ENCODE results near the gene SGCD.

Gene SGCD

DNA sequence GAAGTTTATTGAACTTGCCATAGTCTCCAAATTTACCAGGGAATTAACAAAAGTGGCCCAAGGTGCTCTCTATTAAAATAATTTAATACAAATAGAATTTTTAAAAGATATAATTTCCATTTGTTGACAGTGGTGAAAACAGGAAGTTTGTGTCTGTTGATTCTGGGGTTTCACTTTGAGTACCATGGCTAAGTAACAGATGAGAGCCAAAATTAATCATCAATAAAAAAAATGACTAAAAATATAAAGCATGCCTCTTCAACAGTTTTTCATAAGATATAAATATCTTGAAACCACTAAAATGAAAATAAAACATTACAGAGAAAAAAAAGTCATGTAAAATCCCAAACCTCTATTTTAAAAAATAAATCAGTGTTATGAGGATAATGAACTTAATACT, 49.8 kb downstream of the SGCD start:
- TF ChIP-seq, protein P1, sequence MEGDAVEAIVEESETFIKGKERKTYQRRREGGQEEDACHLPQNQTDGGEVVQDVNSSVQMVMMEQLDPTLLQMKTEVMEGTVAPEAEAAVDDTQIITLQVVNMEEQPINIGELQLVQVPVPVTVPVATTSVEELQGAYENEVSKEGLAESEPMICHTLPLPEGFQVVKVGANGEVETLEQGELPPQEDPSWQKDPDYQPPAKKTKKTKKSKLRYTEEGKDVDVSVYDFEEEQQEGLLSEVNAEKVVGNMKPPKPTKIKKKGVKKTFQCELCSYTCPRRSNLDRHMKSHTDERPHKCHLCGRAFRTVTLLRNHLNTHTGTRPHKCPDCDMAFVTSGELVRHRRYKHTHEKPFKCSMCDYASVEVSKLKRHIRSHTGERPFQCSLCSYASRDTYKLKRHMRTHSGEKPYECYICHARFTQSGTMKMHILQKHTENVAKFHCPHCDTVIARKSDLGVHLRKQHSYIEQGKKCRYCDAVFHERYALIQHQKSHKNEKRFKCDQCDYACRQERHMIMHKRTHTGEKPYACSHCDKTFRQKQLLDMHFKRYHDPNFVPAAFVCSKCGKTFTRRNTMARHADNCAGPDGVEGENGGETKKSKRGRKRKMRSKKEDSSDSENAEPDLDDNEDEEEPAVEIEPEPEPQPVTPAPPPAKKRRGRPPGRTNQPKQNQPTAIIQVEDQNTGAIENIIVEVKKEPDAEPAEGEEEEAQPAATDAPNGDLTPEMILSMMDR (IDR thresholded peaks at IDR 0.05; ENCODE audit: insufficient read depth, low read length, poor library complexity, severe bottlenecking) = no peak

DNA sequence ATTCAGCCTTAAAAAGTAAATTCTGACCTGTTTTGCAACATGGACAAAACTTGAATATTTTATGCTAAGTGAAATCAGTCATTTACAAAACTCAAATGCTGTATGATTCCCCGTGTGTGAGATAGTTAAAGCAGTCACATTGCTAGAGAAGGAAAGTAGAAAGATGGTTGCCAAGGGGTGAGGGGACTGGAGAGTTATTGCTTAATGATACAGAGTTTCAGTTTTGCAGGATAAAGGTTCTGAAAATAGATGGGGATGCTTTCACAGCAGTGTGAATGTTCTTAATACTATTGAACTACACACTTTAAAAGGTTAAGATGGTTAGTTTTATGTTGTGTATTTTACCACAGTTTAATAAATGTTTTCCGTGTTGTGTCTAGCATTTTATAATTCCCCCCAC, 51.2 kb downstream of the SGCD start:
- no peak for DNase-seq (ENCODE audit: extremely low read depth, insufficient read length)
- Histone ChIP-seq H3K4me3 (replicated peaks; ENCODE audit: low read depth, low read length) (no peak overlapping the region), H3K36me3 (ENCODE audit: control insufficient read depth, insufficient read depth, low read length) (no peaks in the 10 kb centered on the region), H3K27me3 (replicated peaks; ENCODE audit: control insufficient read depth, insufficient read depth, low read length) (no peaks in the 10 kb centered on the region)
- TF ChIP-seq, protein P1 (IDR thresholded peaks at IDR 0.05; ENCODE audit: insufficient read depth, low read length, poor library complexity, severe bottlenecking) = no peak

More for the DNA sequence above, 49.8 kb downstream of the SGCD start:
- no peak overlapping the region for H3K4me3 ChIP-seq (replicated peaks; ENCODE audit: low read depth, low read length)
- no peak for DNase-seq (ENCODE audit: extremely low read depth, insufficient read length)
- no peaks in the 10 kb centered on the region for H3K27me3 ChIP-seq (replicated peaks; ENCODE audit: control insufficient read depth, insufficient read depth, low read length)
- H3K36me3 ChIP-seq (ENCODE audit: control insufficient read depth, insufficient read depth, low read length) = no peaks in the 10 kb centered on the region

DNA sequence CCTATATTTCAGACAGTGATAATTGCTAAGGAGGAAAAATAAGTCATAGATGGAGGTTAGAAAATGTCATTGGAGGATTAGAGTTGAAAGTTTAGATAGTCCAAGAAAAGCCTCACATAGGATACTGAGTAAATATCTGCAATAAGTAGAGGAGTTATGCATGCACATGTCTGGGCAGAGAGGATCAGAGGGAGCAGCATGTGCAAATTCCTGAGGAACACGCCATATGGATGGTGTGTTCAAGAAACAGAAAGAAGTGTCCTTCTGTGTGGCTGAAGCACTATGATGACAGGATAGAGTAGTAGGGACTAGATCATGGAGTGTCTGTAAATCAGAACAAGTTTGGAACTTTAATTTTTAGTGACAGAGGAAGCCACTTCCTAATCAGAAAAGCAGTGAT, 52.2 kb downstream of the SGCD start:
- Histone ChIP-seq H3K4me3 (replicated peaks; ENCODE audit: low read depth, low read length) (no peak overlapping the region), H3K36me3 (ENCODE audit: control insufficient read depth, insufficient read depth, low read length) (no peaks in the 10 kb centered on the region), H3K27me3 (replicated peaks; ENCODE audit: control insufficient read depth, insufficient read depth, low read length) (no peaks in the 10 kb centered on the region)
- no peak for DNase-seq (ENCODE audit: extremely low read depth, insufficient read length)
- TF ChIP-seq, protein P1 (IDR thresholded peaks at IDR 0.05; ENCODE audit: insufficient read depth, low read length, poor library complexity, severe bottlenecking) = no peak

DNA sequence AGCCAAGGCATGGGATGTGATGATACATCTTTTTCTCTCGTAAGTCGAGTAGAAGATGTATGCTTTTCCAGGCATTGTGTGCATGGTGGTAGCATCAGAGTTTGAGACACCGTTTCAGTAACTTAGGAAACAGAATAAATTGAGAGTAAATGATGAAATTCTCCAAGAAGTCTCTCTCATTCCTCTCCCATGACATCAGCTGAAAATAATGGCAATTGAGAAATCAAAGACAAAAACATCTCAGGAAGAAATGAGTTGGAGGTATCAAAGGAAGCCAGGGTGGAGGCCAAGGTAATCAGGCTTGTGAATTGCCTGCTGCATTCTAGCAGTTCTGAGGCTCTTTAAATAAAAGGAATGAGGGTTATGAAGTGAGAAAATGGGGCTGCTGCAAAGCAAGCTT, 53.9 kb downstream of the SGCD start:
- no peaks in the 10 kb centered on the region for H3K27me3 ChIP-seq (replicated peaks; ENCODE audit: control insufficient read depth, insufficient read depth, low read length)
- H3K4me3 ChIP-seq (replicated peaks; ENCODE audit: low read depth, low read length) = no peak overlapping the region
- TF ChIP-seq, protein P1 (IDR thresholded peaks at IDR 0.05; ENCODE audit: insufficient read depth, low read length, poor library complexity, severe bottlenecking) = no peak
- no peak for DNase-seq (ENCODE audit: extremely low read depth, insufficient read length)
- no peaks in the 10 kb centered on the region for H3K36me3 ChIP-seq (ENCODE audit: control insufficient read depth, insufficient read depth, low read length)

DNA sequence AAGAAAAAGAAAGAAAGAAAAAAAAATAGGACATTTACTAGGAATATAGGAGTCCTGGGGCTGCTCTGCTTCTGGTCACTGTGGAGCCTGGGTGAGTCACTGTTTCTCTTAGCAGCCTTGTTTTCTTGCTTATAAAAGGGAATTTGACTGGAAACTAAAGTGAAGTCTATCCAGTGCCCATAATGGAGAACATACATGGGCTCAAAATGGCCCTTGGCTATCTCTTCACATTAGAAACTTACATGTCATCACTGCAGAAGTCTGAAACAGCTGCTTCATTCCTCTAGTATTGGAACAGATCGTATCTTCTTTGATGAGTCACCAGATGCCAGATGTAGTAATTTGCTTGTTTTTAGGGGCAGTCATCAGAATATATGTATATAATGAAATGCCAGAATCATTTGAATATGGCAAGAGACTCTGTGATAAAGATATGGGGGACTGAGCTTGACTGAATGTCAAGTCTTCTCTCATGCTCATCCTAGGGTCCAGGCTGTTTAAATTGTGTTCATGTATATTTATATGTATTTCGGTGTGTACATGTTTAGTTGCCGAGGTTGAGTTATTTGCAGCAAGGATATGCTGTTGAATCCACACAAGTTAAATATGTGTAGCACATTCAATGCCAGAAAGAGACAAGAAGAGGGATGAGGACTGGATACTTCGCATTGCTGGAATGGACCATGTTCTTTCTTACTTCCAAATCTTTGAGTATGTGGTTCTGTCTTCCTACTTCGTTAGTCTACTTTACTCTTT, 56.7 kb downstream of the SGCD start:
- Histone ChIP-seq H3K36me3 (ENCODE audit: control insufficient read depth, insufficient read depth, low read length) (no peaks in the 10 kb centered on the region), H3K27me3 (replicated peaks; ENCODE audit: control insufficient read depth, insufficient read depth, low read length) (no peaks in the 10 kb centered on the region), H3K4me3 (replicated peaks; ENCODE audit: low read depth, low read length) (no peak overlapping the region)
- DNase-seq (ENCODE audit: extremely low read depth, insufficient read length) = no peak
- TF ChIP-seq, protein P1 (IDR thresholded peaks at IDR 0.05; ENCODE audit: insufficient read depth, low read length, poor library complexity, severe bottlenecking) = no peak
